DMS53 treated with DMSO at 0.1 percent for 48 hours (cell line): ENCODE results near the gene STK32C.

ENCODE experiments used
- DNase-seq: peaks from one replicate; lab custom pipeline; 2025; ENCODE audit not compliant: unreplicated experiment; lab: John Stamatoyannopoulos, UW

The STK32C gene

GRCh38 chr10:132202070-132202970 is 105.4 kb downstream of the STK32C start:
- DNase-seq = no peak

GRCh38 chr10:132201111-132201969 is 106.4 kb downstream of the STK32C start:
- DNase-seq = no peak

- no peak for DNase-seq
Measured at GRCh38 chr10:132200344-132201110, 107.2 kb downstream of the STK32C start.

- no peak for DNase-seq
Measured at GRCh38 chr10:132199854-132200311, 107.9 kb downstream of the STK32C start.

- no peak for DNase-seq
Measured at GRCh38 chr10:132199268-132199853, 108.4 kb downstream of the STK32C start.

GRCh38 chr10:132198381-132199181 is 109.2 kb downstream of the STK32C start:
- no peak for DNase-seq

GRCh38 chr10:132198068-132198370 is 109.7 kb downstream of the STK32C start:
- no peak for DNase-seq

GRCh38 chr10:132197271-132198067 is 110.3 kb downstream of the STK32C start:
- no peak for DNase-seq

GRCh38 chr10:132196178-132197113 is 111.3 kb downstream of the STK32C start:
- no peak for DNase-seq

- DNase-seq = no peak
Measured at GRCh38 chr10:132195366-132196075, 112.2 kb downstream of the STK32C start.

GRCh38 chr10:132194726-132195125 is 113.0 kb downstream of the STK32C start:
- no peak for DNase-seq

GRCh38 chr10:132193907-132194552 is 113.7 kb downstream of the STK32C start:
- DNase-seq = no peak

GRCh38 chr10:132192991-132193665 is 114.6 kb downstream of the STK32C start:
- DNase-seq = no peak

- no peak for DNase-seq
Measured at GRCh38 chr10:132192076-132192975, 115.4 kb downstream of the STK32C start.

- DNase-seq = no peak
Measured at GRCh38 chr10:132189810-132190422, 117.8 kb downstream of the STK32C start.
